Measurements from ENCODE around the gene OSBPL10.
"Not testable (repeated sequence)": the region's sequence is repeated elsewhere in the genome, so short reads cannot be mapped to it uniquely, and the experiment has no call there.

OSBPL10 gene

GRCh38 chr3:31802981-31803740, 177.9 kb downstream of the OSBPL10 start:
- no peak for DNase-seq

- DNase-seq = no peak
These were observed 180.6 kb downstream of the OSBPL10 start for GRCh38 chr3:31800436-31800835.

GRCh38 chr3:31798840-31799239, 182.2 kb downstream of the OSBPL10 start:
- DNase-seq = no peak

GRCh38 chr3:31793821-31794220, 187.2 kb downstream of the OSBPL10 start:
- no peak for DNase-seq

GRCh38 chr3:31791090-31791430, 190.0 kb downstream of the OSBPL10 start:
- no peak for DNase-seq

- no peak for DNase-seq
These were observed 190.6 kb downstream of the OSBPL10 start for GRCh38 chr3:31790193-31791089.

GRCh38 chr3:31789429-31789828, 191.6 kb downstream of the OSBPL10 start:
- DNase-seq = no peak

GRCh38 chr3:31785734-31786133, 195.3 kb downstream of the OSBPL10 start:
- DNase-seq = no peak

- DNase-seq = no peak
These were observed 195.8 kb downstream of the OSBPL10 start for GRCh38 chr3:31785286-31785685.

- not testable (repeated sequence) for DNase-seq
These were observed 197.2 kb downstream of the OSBPL10 start for GRCh38 chr3:31783851-31784250.

GRCh38 chr3:31782306-31782705, 198.8 kb downstream of the OSBPL10 start:
- not testable (repeated sequence) for DNase-seq

- DNase-seq = no peak
These were observed 201.5 kb downstream of the OSBPL10 start for GRCh38 chr3:31779514-31779913.

- DNase-seq = no peak
These were observed 203.2 kb downstream of the OSBPL10 start for GRCh38 chr3:31777887-31778286.

- DNase-seq = no peak
These were observed 204.0 kb downstream of the OSBPL10 start for GRCh38 chr3:31777092-31777491.

GRCh38 chr3:31776016-31776415, 205.0 kb downstream of the OSBPL10 start:
- no peak for DNase-seq

GRCh38 chr3:31775383-31775782, 205.7 kb downstream of the OSBPL10 start:
- DNase-seq = no peak

- DNase-seq = no peak
These were observed 208.1 kb downstream of the OSBPL10 start for GRCh38 chr3:31772758-31773473.

GRCh38 chr3:31772272-31772671, 208.8 kb downstream of the OSBPL10 start:
- no peak for DNase-seq

- DNase-seq = no peak
These were observed 210.2 kb downstream of the OSBPL10 start for GRCh38 chr3:31770822-31771326.

- no peak for DNase-seq
These were observed 212.5 kb downstream of the OSBPL10 start for GRCh38 chr3:31768479-31769125.

- no peak for DNase-seq
These were observed 213.1 kb downstream of the OSBPL10 start for GRCh38 chr3:31767920-31768319.

GRCh38 chr3:31766669-31767068, 214.4 kb downstream of the OSBPL10 start:
- no peak for DNase-seq

GRCh38 chr3:31765871-31766270, 215.2 kb downstream of the OSBPL10 start:
- no peak for DNase-seq

Data from activated gamma-delta T cell (primary cell).